NCI-H2107 treated with DMSO at 0.1 percent for 48 hours (cell line): ENCODE results near the gene CAPN10.

ENCODE experiments used
- DNase-seq: peaks from one replicate; lab custom pipeline; 2025; ENCODE audit not compliant: unreplicated experiment; lab: John Stamatoyannopoulos, UW

CAPN10 gene

GRCh38 chr2:240573516-240574385 lies 12.8 kb upstream of the CAPN10 start:
- DNase-seq: no peak

GRCh38 chr2:240574386-240575100 lies 12.0 kb upstream of the CAPN10 start:
- DNase-seq: no peak

GRCh38 chr2:240575101-240575965 lies 11.2 kb upstream of the CAPN10 start:
- DNase-seq: no peak

GRCh38 chr2:240576036-240576435 lies 10.5 kb upstream of the CAPN10 start:
- no peak for DNase-seq

GRCh38 chr2:240576436-240577205 lies 9.9 kb upstream of the CAPN10 start:
- no peak for DNase-seq

GRCh38 chr2:240577281-240578109 lies 9.0 kb upstream of the CAPN10 start:
- DNase-seq: no peak

- DNase-seq: no peak
Observed at GRCh38 chr2:240578110-240578450, 8.5 kb upstream of the CAPN10 start.

GRCh38 chr2:240578488-240578887 lies 8.0 kb upstream of the CAPN10 start:
- no peak for DNase-seq

- no peak for DNase-seq
Observed at GRCh38 chr2:240579071-240579762, 7.3 kb upstream of the CAPN10 start.

GRCh38 chr2:240579771-240580614 lies 6.5 kb upstream of the CAPN10 start:
- no peak for DNase-seq

GRCh38 chr2:240581811-240582210 lies 4.7 kb upstream of the CAPN10 start:
- no peak for DNase-seq

- DNase-seq: no peak
Observed at GRCh38 chr2:240582781-240583180, 3.8 kb upstream of the CAPN10 start.

GRCh38 chr2:240583774-240584173 lies 2.8 kb upstream of the CAPN10 start:
- no peak for DNase-seq

GRCh38 chr2:240584486-240585031 lies 2.0 kb upstream of the CAPN10 start:
- no peak for DNase-seq

GRCh38 chr2:240585101-240585500 lies 1.4 kb upstream of the CAPN10 start:
- no peak for DNase-seq

GRCh38 chr2:240585681-240586197 lies 795 bp upstream of the CAPN10 start:
- no peak for DNase-seq

- DNase-seq: peak; percentile 30
Observed at GRCh38 chr2:240586919-240587800, 626 bp downstream of the CAPN10 start.
